ENCODE results near the gene PUM1. TPM values are rescaled to one million over a fixed set of nuclear protein-coding genes. Genes with fewer than 3 reads are reported as not detected.
A peak's percentile ranks its signal among the peaks of the same experiment; 100 is the strongest.

The PUM1 gene
- total RNA-seq, 4 donors from 2014 or later = 118 to 191 (median 132) TPM

- no peak overlapping the region for H3K4me3 ChIP-seq (replicated peaks in 1 of 3)
- DNase-seq = peak; percentile 80 to 81
- no peaks in the 10 kb centered on the region for H3K36me3 ChIP-seq
- TF ChIP-seq POLR2A (IDR thresholded peaks at IDR 0.05) = no peak
- no peak for TF ChIP-seq CTCF (IDR thresholded peaks at IDR 0.05)
- H3K4me1 ChIP-seq = peaks cover 66 to 83% of the 10 kb centered on the region in 2 donors
- WGBS, 2 donors = 26 to 27% methylated on average over 2 of the region's 2 CpGs
- no peaks in the 10 kb centered on the region for H3K9me3 ChIP-seq
- H3K27me3 ChIP-seq = no peaks in the 10 kb centered on the region
- intact Hi-C loops (cut with DNase I) = no loop called here
- H3K27ac ChIP-seq = peak overlapping the region; percentile 71 to 78 (median 78)
Measured at GRCh38 chr1:31007462-31007991, 58.0 kb downstream of the PUM1 start.

- Histone ChIP-seq H3K27ac (peak overlapping the region; percentile 71 to 78 (median 78)), H3K4me3 (replicated peaks in 1 of 3) (no peak overlapping the region), H3K9me3 (no peaks in the 10 kb centered on the region), H3K27me3 (no peaks in the 10 kb centered on the region), H3K36me3 (no peaks in the 10 kb centered on the region), H3K4me1 (peaks cover 63 to 80% of the 10 kb centered on the region in 2 donors)
- intact Hi-C loops (cut with DNase I) = no loop called here
- no peak for TF ChIP-seq POLR2A (IDR thresholded peaks at IDR 0.05)
- no peak for TF ChIP-seq CTCF (IDR thresholded peaks at IDR 0.05)
- DNase-seq = no peak
- WGBS, 2 donors = 71 to 79% methylated on average over 2 of the region's 2 CpGs
Measured at GRCh38 chr1:31006747-31007146, 58.8 kb downstream of the PUM1 start.

GRCh38 chr1:31005617-31006166, 59.8 kb downstream of the PUM1 start:
- no peaks in the 10 kb centered on the region for H3K36me3 ChIP-seq
- H3K4me1 ChIP-seq = peaks cover 66 to 78% of the 10 kb centered on the region in 2 donors
- no peak for TF ChIP-seq POLR2A (IDR thresholded peaks at IDR 0.05)
- TF ChIP-seq CTCF (IDR thresholded peaks at IDR 0.05) = no peak
- no peak for DNase-seq
- H3K27ac ChIP-seq = no peak overlapping the region
- 88 to 89% methylated on average over 6 of the region's 6 CpGs for WGBS, 2 donors
- intact Hi-C loops (cut with DNase I) = no loop called here
- H3K9me3 ChIP-seq = no peaks in the 10 kb centered on the region
- H3K4me3 ChIP-seq (replicated peaks in 1 of 3) = no peak overlapping the region
- no peaks in the 10 kb centered on the region for H3K27me3 ChIP-seq

GRCh38 chr1:31005198-31005597, 60.3 kb downstream of the PUM1 start:
- Histone ChIP-seq H3K36me3 (no peaks in the 10 kb centered on the region), H3K4me1 (peaks cover 67 to 78% of the 10 kb centered on the region in 2 donors), H3K27me3 (no peaks in the 10 kb centered on the region), H3K4me3 (replicated peaks in 1 of 3) (no peak overlapping the region), H3K9me3 (no peaks in the 10 kb centered on the region), H3K27ac (peak overlapping the region in 2 of 3 donors; percentile 26 to 61)
- WGBS, 2 donors = 91 to 97% methylated on average over 3 of the region's 3 CpGs
- DNase-seq = no peak
- TF ChIP-seq CTCF (IDR thresholded peaks at IDR 0.05) (no peak), POLR2A (IDR thresholded peaks at IDR 0.05) (no peak)
- intact Hi-C loops (cut with DNase I) = no loop called here

GRCh38 chr1:31004231-31004621, 61.3 kb downstream of the PUM1 start:
- H3K4me3 ChIP-seq (replicated peaks in 1 of 3) = no peak overlapping the region
- no peak for DNase-seq
- intact Hi-C loops (cut with DNase I) = no loop called here
- H3K4me1 ChIP-seq = peaks cover 67 to 77% of the 10 kb centered on the region in 2 donors
- TF ChIP-seq CTCF (IDR thresholded peaks at IDR 0.05) (no peak), POLR2A (IDR thresholded peaks at IDR 0.05) (no peak)
- H3K27me3 ChIP-seq = no peaks in the 10 kb centered on the region
- H3K9me3 ChIP-seq = no peaks in the 10 kb centered on the region
- peak overlapping the region; percentile 26 to 61 (median 47) for H3K27ac ChIP-seq
- no peaks in the 10 kb centered on the region for H3K36me3 ChIP-seq

Measured in thyroid gland (tissue), 4 donors.